Erythroblast (primary cell): ENCODE data around the gene WASF3.
A peak's percentile ranks its signal among the peaks of the same experiment; 100 is the strongest.

ENCODE experiments used
- DNase-seq, 2 experiments: peaks; one replicate each; lab custom pipeline; 2025; lab: John Stamatoyannopoulos, UW
- GATA1 ChIP-seq: IDR thresholded peaks from 2 replicates; pipeline ENCODE4 v1.6.1; 2011; ENCODE audit warnings: low read depth, mild to moderate bottlenecking, control low read depth, low read length, moderate library complexity
- POLR2A ChIP-seq: IDR thresholded peaks from 2 replicates; pipeline ENCODE4 v1.6.1; 2011; ENCODE audit warnings: mild to moderate bottlenecking, low read length

The WASF3 gene, protein sequence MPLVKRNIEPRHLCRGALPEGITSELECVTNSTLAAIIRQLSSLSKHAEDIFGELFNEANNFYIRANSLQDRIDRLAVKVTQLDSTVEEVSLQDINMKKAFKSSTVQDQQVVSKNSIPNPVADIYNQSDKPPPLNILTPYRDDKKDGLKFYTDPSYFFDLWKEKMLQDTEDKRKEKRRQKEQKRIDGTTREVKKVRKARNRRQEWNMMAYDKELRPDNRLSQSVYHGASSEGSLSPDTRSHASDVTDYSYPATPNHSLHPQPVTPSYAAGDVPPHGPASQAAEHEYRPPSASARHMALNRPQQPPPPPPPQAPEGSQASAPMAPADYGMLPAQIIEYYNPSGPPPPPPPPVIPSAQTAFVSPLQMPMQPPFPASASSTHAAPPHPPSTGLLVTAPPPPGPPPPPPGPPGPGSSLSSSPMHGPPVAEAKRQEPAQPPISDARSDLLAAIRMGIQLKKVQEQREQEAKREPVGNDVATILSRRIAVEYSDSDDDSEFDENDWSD

DNA sequence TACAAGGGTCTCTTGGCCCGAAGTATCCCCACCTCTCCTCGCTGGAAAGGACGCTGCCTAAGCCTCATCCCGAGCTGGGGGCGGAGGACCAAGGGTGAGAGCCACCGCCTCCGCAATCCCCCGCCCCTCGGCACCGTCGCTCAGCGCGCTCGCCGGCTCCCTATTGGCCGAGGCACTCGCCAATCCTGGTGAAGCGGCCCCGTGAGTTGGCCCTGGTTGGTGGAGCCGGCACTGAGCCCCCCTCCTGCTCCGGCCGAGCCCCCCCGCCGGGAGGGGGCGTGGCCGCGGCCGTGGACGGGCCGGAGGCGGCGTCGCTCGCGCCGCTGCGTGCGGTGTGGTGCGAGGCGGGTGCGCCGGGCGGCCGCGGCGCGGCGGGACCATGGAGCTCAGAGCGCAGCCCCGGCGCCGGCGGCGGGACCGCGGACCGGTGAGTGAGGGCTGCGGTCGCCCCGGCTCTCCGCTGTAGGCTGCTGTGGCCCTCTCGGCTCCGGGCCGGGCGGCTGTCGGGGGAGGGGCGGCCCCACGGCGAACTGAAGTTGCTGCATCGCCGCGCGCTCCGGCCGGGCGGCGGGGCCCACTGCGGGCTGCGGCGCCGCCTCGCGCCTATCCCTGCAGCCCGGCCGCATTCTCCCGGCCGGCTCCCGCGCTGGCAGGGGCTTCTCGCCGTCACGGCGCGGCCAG, at the start of gene WASF3:
WASF3 (plus strand) TSS at position 291 of the 681 bp plus-strand sequence. CDS start 84,588 bp downstream, outside the sequence.
- TF ChIP-seq GATA1 = no peak
- TF ChIP-seq POLR2A = no peak
- peak; percentile 83 to 88 for DNase-seq

DNA sequence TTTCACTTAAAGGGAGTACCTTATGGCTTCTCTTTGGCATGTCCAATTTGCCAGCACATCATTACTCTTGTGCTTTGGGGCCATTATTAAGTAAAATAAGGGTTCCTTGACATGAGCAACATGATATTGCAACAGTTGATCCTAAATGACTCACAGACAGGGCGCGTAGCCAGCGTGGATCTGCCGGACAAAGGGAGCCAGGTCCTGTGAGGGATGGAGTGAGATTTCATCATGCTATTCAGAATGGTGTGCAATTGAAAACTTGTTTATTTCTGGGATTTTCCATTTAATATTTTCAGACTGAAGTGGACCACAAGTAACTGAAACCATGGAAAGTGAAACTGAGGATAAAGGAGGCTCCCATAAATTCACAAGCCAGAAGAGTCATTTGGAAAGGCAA, 48.6 kb upstream of the WASF3 start:
- no peak for DNase-seq

DNA sequence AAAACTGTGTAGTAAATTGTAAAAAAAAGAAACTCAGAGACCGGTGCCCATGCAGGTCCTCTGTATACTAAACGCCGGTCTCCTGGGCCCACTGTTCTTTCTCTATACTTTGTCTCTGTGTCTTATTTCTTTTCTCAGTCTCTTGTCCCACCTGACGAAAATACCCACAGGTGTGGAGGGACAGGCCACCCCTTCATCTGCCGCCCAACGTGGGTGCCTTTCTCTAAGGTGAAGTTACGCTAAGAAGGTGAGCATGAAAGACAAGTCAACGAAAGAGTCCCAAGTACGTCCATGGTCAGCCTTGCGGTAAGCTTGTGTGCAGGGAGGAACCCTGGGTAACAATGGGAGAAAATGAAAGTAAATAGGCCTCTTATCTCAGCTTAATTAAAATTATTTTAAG, 48.0 kb upstream of the WASF3 start:
- TF ChIP-seq POLR2A (no peak), GATA1 (no peak)
- DNase-seq = no peak

More for the DNA sequence above, 48.6 kb upstream of the WASF3 start:
- no peak for TF ChIP-seq GATA1
- TF ChIP-seq POLR2A = no peak

DNA sequence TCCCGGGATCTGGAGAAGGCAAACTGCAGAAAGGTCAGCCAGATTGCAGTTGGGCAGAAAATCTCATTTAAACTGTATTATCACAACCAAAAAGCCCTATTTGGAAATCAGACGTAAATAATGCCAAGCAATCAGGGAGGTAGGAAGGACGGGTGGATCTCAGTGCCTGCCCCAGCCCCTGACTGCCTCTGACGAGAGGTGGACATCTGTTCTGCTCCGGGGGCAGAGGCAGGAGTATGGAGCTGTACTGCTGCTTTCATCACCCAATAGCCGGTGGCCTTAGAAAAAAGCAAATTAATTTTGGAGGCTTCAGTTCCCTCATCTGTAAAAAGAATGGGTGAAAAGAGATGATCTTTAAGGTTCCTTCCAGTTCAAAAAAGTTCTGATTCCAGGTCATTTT, 43.6 kb upstream of the WASF3 start:
- no peak for TF ChIP-seq GATA1
- no peak for TF ChIP-seq POLR2A
- DNase-seq = no peak

DNA sequence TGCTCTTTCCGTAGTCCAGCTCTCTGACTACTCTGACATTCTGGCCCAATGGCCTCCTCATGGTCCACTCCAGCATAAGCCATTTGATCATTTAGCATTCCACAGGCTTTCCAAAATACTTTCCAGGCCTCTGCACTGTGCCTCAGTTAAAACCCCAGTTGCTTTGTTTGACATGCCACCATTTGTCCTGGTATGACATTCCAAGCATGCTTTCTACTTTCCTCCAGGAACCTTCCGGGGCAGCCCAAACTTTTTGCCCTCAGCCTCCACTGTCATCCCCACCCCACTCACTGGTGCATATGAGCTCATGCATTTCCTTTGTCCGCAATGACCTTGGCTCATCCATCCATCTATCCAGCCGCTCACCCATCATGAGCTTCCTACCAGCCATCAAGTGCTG, 41.8 kb upstream of the WASF3 start:
- DNase-seq = no peak
- TF ChIP-seq GATA1 (no peak), POLR2A (no peak)

DNA sequence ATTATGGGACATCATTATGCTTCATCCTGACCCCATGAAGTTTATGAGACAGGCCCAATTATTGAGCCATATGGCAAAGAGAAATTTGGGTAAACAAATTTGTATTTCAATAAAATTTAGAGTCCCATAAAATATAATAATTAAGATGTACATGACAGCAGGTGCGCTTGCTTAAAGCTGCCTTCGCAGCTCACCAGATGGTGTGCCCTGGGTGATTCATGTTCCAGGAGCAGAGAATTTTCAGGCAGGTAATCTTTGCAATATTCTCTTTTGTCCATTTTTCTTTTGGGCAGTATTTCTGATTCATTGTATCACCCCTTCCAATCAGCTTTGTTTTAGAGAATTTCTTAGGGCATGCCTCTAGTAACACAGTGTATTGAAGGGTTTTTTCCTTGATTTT, 39.5 kb upstream of the WASF3 start:
- TF ChIP-seq POLR2A (no peak), GATA1 (no peak)
- DNase-seq = no peak

DNA sequence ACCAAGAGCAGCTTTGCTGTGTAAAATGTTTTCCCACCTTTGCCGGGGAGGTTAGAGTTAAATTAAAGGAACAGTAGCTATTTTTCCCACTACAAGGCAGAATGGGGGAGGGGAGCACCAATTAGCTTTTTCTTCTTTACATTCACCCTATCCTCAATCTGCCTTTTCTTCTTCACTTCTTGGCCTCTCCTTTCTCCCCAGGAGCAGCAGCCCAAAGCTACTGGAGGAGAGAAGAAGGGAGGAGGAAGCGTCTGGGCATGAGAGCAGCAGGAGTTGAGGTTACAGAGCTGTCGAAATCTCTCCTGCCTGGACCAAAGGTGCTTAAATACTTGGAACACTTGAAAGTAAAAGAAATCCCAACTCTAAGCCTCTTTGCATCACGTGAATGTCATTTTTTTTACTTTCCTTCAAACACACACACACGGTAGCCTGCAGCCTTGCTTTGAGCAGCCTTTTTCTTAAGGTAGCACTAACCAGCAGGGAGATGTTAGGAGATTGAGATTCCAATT, 39.0 kb upstream of the WASF3 start:
- no peak for DNase-seq
- TF ChIP-seq POLR2A = no peak
- no peak for TF ChIP-seq GATA1

DNA sequence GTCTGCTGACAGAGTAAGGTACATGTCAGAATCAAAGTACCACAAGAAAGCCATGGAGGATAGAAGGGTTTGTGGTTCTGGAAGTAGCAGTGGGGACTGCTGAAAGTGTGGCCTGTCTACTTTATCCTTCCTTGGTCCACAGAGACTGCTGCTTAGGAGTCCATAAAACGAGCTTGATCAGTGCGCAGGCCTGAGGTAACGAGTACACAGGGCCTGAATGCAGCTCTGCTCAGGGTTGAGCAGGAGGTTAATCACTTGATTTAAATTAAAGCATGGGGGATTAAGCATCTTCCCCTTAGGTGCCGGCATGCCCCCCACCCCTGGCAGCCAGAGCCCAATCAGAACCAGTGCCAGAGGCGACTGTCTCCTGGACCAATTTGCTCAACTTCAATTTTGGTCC, 34.9 kb upstream of the WASF3 start:
- TF ChIP-seq GATA1 (no peak), POLR2A (no peak)
- no peak for DNase-seq

DNA sequence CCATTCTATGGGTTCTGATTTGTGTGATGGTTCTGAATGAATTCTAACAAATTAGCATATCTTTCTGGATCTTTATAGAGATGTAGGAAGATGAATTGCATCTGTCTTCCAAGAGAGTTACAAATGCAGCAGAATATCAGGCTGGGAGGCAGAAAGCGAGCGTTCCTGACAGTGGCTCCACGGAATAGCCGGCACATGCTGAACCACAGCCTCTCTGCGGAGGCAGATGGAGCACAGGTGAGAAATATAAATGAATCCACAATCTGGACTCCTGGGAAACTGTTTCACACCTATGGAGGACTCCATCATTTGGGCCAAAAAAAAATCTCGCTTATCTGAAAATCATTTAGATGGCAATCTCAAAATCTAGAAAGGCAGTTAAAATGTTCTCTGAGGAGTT, 34.5 kb upstream of the WASF3 start:
- no peak for TF ChIP-seq POLR2A
- TF ChIP-seq GATA1 = no peak
- DNase-seq = no peak

DNA sequence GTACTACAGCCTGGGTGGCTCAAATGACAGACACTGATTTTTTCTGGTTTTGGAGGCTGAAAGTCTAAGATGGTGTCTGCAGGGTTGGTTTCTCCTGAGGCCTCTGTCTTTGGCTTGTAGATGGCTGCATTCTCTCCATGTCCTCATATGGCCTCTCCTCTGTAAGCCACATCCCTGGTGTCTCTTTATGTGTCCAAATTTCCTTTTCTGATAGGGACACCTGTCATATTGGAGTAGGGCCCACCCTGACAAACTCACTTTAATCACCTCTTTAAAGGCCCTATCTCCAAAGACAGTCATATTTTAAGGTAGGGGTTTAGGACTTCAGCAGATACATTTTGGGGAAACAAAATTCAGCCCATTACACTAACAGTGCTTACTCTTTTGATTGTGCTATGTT, 32.0 kb upstream of the WASF3 start:
- DNase-seq = no peak
- no peak for TF ChIP-seq POLR2A
- no peak for TF ChIP-seq GATA1

DNA sequence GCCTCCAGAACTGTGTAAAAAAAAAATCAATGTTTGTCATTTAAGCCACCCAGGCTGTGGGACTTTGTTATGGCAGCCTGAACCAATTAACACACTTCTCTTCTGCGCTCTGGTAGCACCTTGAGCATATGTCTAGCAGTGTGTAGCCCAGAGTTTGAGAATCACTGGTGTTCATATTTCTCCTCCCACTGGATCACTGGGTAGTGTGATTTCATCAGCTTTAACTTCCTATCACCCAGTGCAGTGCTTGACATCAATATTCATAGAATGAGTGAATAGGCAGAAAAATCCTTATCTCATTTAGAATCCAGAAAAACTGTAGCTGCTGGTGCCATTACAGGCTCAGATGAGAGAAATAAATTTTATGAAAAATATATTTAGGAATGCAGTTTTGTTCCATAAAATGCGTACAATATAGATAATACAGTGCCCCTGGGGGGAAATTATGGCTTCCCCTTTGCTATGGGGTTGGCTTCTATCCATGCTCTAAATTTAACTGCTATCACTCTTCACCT, 30.7 kb upstream of the WASF3 start:
- TF ChIP-seq POLR2A (no peak), GATA1 (no peak)
- no peak for DNase-seq

DNA sequence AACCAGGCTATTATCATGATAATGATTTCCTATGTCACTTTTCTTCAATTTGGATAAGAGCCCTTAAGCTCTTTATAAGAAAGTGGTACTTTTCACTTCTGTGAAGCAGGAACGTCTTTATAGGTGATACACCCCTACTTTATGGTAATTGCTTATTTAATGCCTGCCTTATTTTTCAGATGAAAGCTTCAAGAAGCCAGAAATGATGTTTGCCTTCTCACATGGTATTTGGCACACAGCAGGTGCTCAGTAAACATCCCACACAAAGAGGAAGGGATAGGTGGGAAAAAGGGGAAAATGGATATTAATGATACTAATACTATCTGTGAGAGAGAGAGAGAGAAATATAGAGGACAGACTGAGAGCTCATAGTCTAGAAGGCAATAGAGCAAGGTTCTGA, 29.0 kb upstream of the WASF3 start:
- TF ChIP-seq POLR2A (no peak), GATA1 (no peak)
- DNase-seq = no peak

DNA sequence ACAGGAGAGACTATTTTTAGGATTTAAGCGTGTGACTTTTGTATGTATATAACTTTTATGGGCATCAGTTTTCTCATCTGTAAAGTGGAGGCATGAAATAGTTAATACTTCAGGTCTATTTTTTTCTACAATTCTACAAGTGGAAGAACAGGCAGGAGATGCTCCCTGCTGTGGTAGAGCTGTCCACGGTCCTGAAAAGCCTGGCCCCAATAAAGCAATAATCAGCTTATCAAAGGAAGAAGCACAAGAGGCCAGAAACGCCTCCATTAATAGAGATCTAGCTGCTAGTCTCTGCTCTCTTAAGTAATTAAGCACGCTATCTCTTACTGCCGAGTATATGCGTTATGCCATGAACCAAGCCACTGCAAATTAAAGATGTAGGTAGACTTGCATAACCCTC, 28.0 kb upstream of the WASF3 start:
- TF ChIP-seq POLR2A = no peak
- TF ChIP-seq GATA1 = no peak
- peak; percentile 49 to 55 for DNase-seq

DNA sequence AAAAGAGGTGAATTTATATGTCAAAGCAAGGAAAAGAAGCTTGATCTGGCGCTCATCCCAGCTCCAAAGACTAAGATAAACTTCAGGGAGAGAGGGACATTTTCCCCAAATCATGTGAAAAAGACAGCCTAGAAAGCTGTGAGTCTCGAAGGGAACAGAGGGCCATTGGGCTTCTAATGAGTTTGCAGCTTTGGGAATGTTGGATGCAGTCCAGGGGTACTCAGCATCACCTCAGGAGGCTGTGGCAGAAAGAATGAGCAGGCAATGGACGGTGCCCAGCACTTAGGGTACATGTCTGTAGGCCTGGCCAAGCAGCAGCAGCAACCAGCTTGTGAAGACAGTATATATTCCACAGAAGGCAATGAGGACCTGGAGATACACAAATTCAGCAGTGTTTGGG, 25.7 kb upstream of the WASF3 start:
- TF ChIP-seq POLR2A = no peak
- TF ChIP-seq GATA1 = no peak
- no peak for DNase-seq
